Measurements from ENCODE around the gene NGLY1.

The NGLY1 gene

DNA sequence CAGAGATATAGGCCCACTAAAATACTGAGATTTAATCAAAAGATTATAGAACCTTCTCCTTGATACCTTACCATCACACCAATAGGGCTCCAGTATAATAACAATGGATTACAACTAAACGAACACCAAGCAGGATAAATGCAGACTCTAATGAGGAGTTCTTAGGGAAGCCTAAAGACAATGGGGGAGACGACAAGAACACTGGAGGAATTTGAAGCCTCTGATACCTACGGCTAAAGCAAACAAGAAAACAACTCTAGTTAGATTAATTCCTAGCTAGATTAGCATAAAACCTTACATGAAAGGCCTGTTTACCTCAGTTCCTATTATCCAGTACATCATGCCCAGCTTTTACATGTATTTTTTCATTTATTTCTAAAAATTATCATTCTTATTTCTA, 35.1 kb downstream of the NGLY1 start:
- Histone ChIP-seq H3K36me3 (ENCODE audit: insufficient read depth, low read length) (peaks cover 27% of the 10 kb centered on the region), H3K4me3 (ENCODE audit: low read depth, low read length) (no peak overlapping the region), H3K27ac (ENCODE audit: low read depth, low read length) (no peak overlapping the region), H3K27me3 (ENCODE audit: insufficient read depth, low read length) (no peaks in the 10 kb centered on the region), H3K4me1 (ENCODE audit: control insufficient read depth, insufficient read depth, low read length, unreplicated experiment) (no peaks in the 10 kb centered on the region), H3K79me2 (ENCODE audit: control insufficient read depth, insufficient read depth, low read length, unreplicated experiment) (no peaks in the 10 kb centered on the region), H2AFZ (ENCODE audit: low read length, unreplicated experiment) (no peak overlapping the region)

- Histone ChIP-seq H3K79me2 (ENCODE audit: control insufficient read depth, insufficient read depth, low read length, unreplicated experiment) (no peaks in the 10 kb centered on the region), H3K27me3 (ENCODE audit: insufficient read depth, low read length) (no peaks in the 10 kb centered on the region), H2AFZ (ENCODE audit: low read length, unreplicated experiment) (no peak overlapping the region), H3K36me3 (ENCODE audit: insufficient read depth, low read length) (peaks cover 27% of the 10 kb centered on the region), H3K4me3 (ENCODE audit: low read depth, low read length) (no peak overlapping the region), H3K4me1 (ENCODE audit: control insufficient read depth, insufficient read depth, low read length, unreplicated experiment) (no peaks in the 10 kb centered on the region), H3K27ac (ENCODE audit: low read depth, low read length) (no peak overlapping the region)
These were observed 36.2 kb downstream of the NGLY1 start for GRCh38 chr3:25747033-25747432.

DNA sequence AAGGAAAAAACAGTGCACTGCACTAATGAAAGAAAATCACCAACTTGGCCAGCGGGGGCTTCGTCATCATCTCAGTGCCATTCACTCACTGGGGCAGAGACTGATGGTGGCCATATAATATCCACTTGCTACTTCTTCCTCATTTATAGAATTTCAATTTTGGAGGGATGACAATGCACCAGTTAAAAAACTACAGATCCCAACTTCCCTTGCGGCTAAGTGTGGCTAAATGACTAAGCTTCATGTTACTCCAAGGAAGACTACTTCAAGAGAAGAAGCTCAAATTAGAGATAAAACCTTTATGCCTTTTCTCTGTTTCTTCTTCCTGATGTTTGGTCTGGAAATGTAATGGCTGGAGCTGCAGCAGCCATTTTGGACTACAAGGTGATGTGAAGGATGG, 38.8 kb downstream of the NGLY1 start:
- Histone ChIP-seq H3K27me3 (ENCODE audit: insufficient read depth, low read length) (no peaks in the 10 kb centered on the region), H3K4me3 (ENCODE audit: low read depth, low read length) (no peak overlapping the region), H3K27ac (ENCODE audit: low read depth, low read length) (no peak overlapping the region), H3K4me1 (ENCODE audit: control insufficient read depth, insufficient read depth, low read length, unreplicated experiment) (no peaks in the 10 kb centered on the region), H2AFZ (ENCODE audit: low read length, unreplicated experiment) (no peak overlapping the region), H3K79me2 (ENCODE audit: control insufficient read depth, insufficient read depth, low read length, unreplicated experiment) (no peaks in the 10 kb centered on the region), H3K36me3 (ENCODE audit: insufficient read depth, low read length) (peaks cover 14% of the 10 kb centered on the region)

- no peak overlapping the region for H3K4me3 ChIP-seq (ENCODE audit: low read depth, low read length)
- no peaks in the 10 kb centered on the region for H3K4me1 ChIP-seq (ENCODE audit: control insufficient read depth, insufficient read depth, low read length, unreplicated experiment)
- peaks cover 17% of the 10 kb centered on the region for H3K36me3 ChIP-seq (ENCODE audit: insufficient read depth, low read length)
- no peaks in the 10 kb centered on the region for H3K27me3 ChIP-seq (ENCODE audit: insufficient read depth, low read length)
- no peak overlapping the region for H3K27ac ChIP-seq (ENCODE audit: low read depth, low read length)
- no peak overlapping the region for H2AFZ ChIP-seq (ENCODE audit: low read length, unreplicated experiment)
- H3K79me2 ChIP-seq (ENCODE audit: control insufficient read depth, insufficient read depth, low read length, unreplicated experiment): no peaks in the 10 kb centered on the region
These were observed 55.1 kb downstream of the NGLY1 start for GRCh38 chr3:25728101-25728500.

DNA sequence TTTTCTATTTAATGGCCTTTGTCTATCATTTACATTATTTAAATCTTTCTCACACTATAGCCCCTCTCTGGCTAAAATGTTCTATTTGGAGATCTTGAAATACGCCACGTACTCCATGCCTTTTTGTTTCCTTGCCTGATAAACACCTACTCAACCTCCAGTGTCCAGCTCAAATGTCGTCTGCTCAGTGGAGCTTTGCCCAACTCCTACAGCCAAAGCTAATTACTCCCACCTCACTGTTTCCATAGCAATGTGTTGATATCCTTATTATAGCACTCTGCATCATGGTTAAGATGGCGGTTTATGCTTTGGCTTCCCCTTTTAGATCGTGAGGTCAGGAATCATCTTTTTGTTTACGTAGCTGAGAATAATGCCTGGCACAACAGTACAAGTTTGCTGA, 55.9 kb downstream of the NGLY1 start:
- Histone ChIP-seq H3K27me3 (ENCODE audit: insufficient read depth, low read length) (no peaks in the 10 kb centered on the region), H3K79me2 (ENCODE audit: control insufficient read depth, insufficient read depth, low read length, unreplicated experiment) (no peaks in the 10 kb centered on the region), H2AFZ (ENCODE audit: low read length, unreplicated experiment) (no peak overlapping the region), H3K4me3 (ENCODE audit: low read depth, low read length) (no peak overlapping the region), H3K36me3 (ENCODE audit: insufficient read depth, low read length) (peaks cover 17% of the 10 kb centered on the region), H3K27ac (ENCODE audit: low read depth, low read length) (no peak overlapping the region), H3K4me1 (ENCODE audit: control insufficient read depth, insufficient read depth, low read length, unreplicated experiment) (no peaks in the 10 kb centered on the region)

- no peaks in the 10 kb centered on the region for H3K4me1 ChIP-seq (ENCODE audit: control insufficient read depth, insufficient read depth, low read length, unreplicated experiment)
- H3K79me2 ChIP-seq (ENCODE audit: control insufficient read depth, insufficient read depth, low read length, unreplicated experiment): no peaks in the 10 kb centered on the region
- H3K4me3 ChIP-seq (ENCODE audit: low read depth, low read length): no peak overlapping the region
- no peak overlapping the region for H2AFZ ChIP-seq (ENCODE audit: low read length, unreplicated experiment)
- no peak overlapping the region for H3K27ac ChIP-seq (ENCODE audit: low read depth, low read length)
- peaks cover 10% of the 10 kb centered on the region; the same call in 1 of the 2 replicates for H3K36me3 ChIP-seq (ENCODE audit: insufficient read depth, low read length)
- H3K27me3 ChIP-seq (ENCODE audit: insufficient read depth, low read length): no peaks in the 10 kb centered on the region
These were observed 57.4 kb downstream of the NGLY1 start for GRCh38 chr3:25725810-25726209.

- H2AFZ ChIP-seq (ENCODE audit: low read length, unreplicated experiment): no peak overlapping the region
- no peak overlapping the region for H3K4me3 ChIP-seq (ENCODE audit: low read depth, low read length)
- no peaks in the 10 kb centered on the region for H3K79me2 ChIP-seq (ENCODE audit: control insufficient read depth, insufficient read depth, low read length, unreplicated experiment)
- H3K27me3 ChIP-seq (ENCODE audit: insufficient read depth, low read length): no peaks in the 10 kb centered on the region
- peaks cover 10% of the 10 kb centered on the region; the same call in 1 of the 2 replicates for H3K36me3 ChIP-seq (ENCODE audit: insufficient read depth, low read length)
- no peaks in the 10 kb centered on the region for H3K4me1 ChIP-seq (ENCODE audit: control insufficient read depth, insufficient read depth, low read length, unreplicated experiment)
- no peak overlapping the region for H3K27ac ChIP-seq (ENCODE audit: low read depth, low read length)
These were observed 58.1 kb downstream of the NGLY1 start for GRCh38 chr3:25724948-25725645.

DNA sequence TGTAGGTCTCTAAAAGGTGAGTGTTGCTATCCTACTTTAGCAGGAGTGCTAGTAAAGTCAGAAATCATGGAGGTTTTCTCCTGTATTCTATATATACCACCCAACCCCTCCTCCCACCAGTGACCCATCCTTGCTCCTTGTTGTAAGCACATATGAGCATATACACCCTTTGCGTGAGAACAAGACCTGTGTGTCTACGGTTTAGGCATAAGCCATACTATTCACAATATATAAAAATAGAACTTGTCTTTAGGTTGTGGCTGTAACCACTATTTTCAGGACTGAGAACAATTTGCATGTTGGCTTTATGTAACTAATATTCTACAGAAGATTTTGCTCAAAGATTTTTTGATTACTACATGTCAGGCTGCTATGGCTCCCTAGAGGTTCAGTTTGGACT, 59.4 kb downstream of the NGLY1 start:
- Histone ChIP-seq H3K36me3 (ENCODE audit: insufficient read depth, low read length) (peaks cover 4% of the 10 kb centered on the region; the same call in 1 of the 2 replicates), H3K27ac (ENCODE audit: low read depth, low read length) (no peak overlapping the region), H2AFZ (ENCODE audit: low read length, unreplicated experiment) (no peak overlapping the region), H3K27me3 (ENCODE audit: insufficient read depth, low read length) (no peaks in the 10 kb centered on the region), H3K4me3 (ENCODE audit: low read depth, low read length) (no peak overlapping the region), H3K79me2 (ENCODE audit: control insufficient read depth, insufficient read depth, low read length, unreplicated experiment) (no peaks in the 10 kb centered on the region), H3K4me1 (ENCODE audit: control insufficient read depth, insufficient read depth, low read length, unreplicated experiment) (no peaks in the 10 kb centered on the region)

DNA sequence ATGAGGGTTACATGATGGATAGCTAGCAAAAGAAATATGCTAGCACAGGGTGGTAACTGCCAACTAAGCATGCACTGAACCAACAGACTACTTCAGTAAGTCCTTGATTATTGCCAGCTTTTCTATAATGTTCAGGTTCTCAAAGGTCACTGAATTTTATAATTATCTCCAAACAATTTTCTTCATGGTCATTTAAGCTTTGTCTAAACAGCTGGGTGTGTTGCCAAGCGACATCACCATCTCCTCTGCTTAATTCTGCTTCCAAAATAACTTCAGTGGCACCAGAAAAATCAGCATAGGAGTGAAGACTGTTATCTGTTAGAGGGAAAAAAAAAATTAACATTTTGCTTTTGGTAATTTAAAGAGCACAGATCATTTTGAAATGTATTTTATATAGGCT, 63.9 kb downstream of the NGLY1 start:
- Histone ChIP-seq H3K27me3 (ENCODE audit: insufficient read depth, low read length) (no peaks in the 10 kb centered on the region), H3K36me3 (ENCODE audit: insufficient read depth, low read length) (no peaks in the 10 kb centered on the region), H2AFZ (ENCODE audit: low read length, unreplicated experiment) (no peak overlapping the region), H3K4me3 (ENCODE audit: low read depth, low read length) (no peak overlapping the region), H3K27ac (ENCODE audit: low read depth, low read length) (no peak overlapping the region), H3K4me1 (ENCODE audit: control insufficient read depth, insufficient read depth, low read length, unreplicated experiment) (no peaks in the 10 kb centered on the region), H3K79me2 (ENCODE audit: control insufficient read depth, insufficient read depth, low read length, unreplicated experiment) (no peaks in the 10 kb centered on the region)

DNA sequence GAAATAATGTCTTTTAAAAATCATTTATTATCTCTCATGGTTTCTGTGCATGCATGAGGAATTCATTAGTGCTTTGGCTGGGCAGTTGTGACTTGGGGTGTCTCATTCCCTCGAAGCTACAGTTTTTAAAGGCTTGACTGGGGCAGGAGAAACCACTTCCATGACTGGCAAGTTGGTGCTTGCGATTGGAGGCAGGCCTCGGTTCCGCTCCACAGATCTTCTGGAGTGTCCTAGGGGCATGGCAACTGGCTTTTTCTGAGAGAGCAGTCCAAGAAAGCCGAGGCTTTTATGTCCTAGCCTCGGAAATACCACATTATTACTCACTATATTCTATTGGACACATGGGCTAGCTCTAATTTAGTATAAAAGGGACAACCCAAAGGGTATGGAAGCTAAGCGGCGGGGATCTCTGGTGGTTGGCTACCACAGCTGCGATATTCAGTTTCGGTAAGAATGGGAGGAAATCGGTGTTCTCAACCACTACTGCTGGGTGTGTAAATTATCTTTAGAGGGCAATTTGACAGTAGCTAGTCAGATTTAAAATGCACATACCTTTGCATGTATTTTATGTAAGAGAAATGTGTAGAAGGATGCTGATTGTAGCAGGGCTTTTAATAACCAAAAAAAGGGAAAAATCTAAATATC, 69.8 kb downstream of the NGLY1 start:
- H3K4me1 ChIP-seq (ENCODE audit: control insufficient read depth, insufficient read depth, low read length, unreplicated experiment): no peaks in the 10 kb centered on the region
- peaks cover 2% of the 10 kb centered on the region for H3K27me3 ChIP-seq (ENCODE audit: insufficient read depth, low read length)
- no peak overlapping the region for H3K27ac ChIP-seq (ENCODE audit: low read depth, low read length)
- H2AFZ ChIP-seq (ENCODE audit: low read length, unreplicated experiment): no peak overlapping the region
- H3K36me3 ChIP-seq (ENCODE audit: insufficient read depth, low read length): no peaks in the 10 kb centered on the region
- H3K4me3 ChIP-seq (ENCODE audit: low read depth, low read length): no peak overlapping the region
- H3K79me2 ChIP-seq (ENCODE audit: control insufficient read depth, insufficient read depth, low read length, unreplicated experiment): no peaks in the 10 kb centered on the region

GRCh38 chr3:25711090-25711489, 72.2 kb downstream of the NGLY1 start:
- H3K27ac ChIP-seq (ENCODE audit: low read depth, low read length): no peak overlapping the region
- peaks cover 25% of the 10 kb centered on the region for H3K27me3 ChIP-seq (ENCODE audit: insufficient read depth, low read length)
- H3K79me2 ChIP-seq (ENCODE audit: control insufficient read depth, insufficient read depth, low read length, unreplicated experiment): no peaks in the 10 kb centered on the region
- H2AFZ ChIP-seq (ENCODE audit: low read length, unreplicated experiment): no peak overlapping the region
- H3K36me3 ChIP-seq (ENCODE audit: insufficient read depth, low read length): no peaks in the 10 kb centered on the region
- no peak overlapping the region for H3K4me3 ChIP-seq (ENCODE audit: low read depth, low read length)
- no peaks in the 10 kb centered on the region for H3K4me1 ChIP-seq (ENCODE audit: control insufficient read depth, insufficient read depth, low read length, unreplicated experiment)

All from ACC112 (cell line).